Heart left ventricle (tissue), 13 donors: Measurements from ENCODE around the gene ADAM19.

Experiments used
- POLR2A ChIP-seq, 2 donors: fragments of 450-650 bp; IDR thresholded peaks; one replicate each; pipeline ENCODE4 v1.6.1; 2017; ENCODE audit warnings: antibody characterized with exemption in 2 of 2, mild to moderate bottlenecking in 2 of 2, moderate library complexity in 2 of 2
- TF ChIP-seq, protein P1 (sequence below), 12 donors: fragments of 200-600 bp; sonication (generic) in 4 of 12; IDR thresholded peaks; one replicate each; pipeline versions ENCODE4 v1.5.0 to v1.8.0; 2018 to 2022; ENCODE audit warnings: antibody characterized with exemption in 12 of 12, mild to moderate bottlenecking in 5 of 12
- donor health status: ischemic (EF 13 %, LVEDD 7.1; RV severe dilation, severe dysfunction).
- donor health status: DM: no; HTN: yes; CAD: no.
- donor health status: DM: no; HTN: no; CAD: no.
- donor health status: ischemic (EF 25% LVEDD 6.9; RV normal size, moderate dysfunction).
- donor health status: ischemic (EF 25% LVEDD 5.7; RV mildly dilated, moderate dysfunction).
- donor health status: ischemic (EF 35%, LVEDD 5.7; RV mildly dilated, moderate dysfunction).
- donor health status: nonischemic (EF 11% LVEDD 7.7; RV severe dilation, severe dysfunction).
- donor health status: DM: yes; HTN: yes; CAD: no.
- donor health status: PGD.
- donor health status: ischemic (EF 29% LVEDD 5.4; RV normal size, mild dysfunction).
- donor health status: nonischemic (EF 23%, LVEDD 6.1; RV moderate dilation, normal function).

- no peak for TF ChIP-seq POLR2A (IDR thresholded peaks at IDR 0.05)
- TF ChIP-seq, protein P1, sequence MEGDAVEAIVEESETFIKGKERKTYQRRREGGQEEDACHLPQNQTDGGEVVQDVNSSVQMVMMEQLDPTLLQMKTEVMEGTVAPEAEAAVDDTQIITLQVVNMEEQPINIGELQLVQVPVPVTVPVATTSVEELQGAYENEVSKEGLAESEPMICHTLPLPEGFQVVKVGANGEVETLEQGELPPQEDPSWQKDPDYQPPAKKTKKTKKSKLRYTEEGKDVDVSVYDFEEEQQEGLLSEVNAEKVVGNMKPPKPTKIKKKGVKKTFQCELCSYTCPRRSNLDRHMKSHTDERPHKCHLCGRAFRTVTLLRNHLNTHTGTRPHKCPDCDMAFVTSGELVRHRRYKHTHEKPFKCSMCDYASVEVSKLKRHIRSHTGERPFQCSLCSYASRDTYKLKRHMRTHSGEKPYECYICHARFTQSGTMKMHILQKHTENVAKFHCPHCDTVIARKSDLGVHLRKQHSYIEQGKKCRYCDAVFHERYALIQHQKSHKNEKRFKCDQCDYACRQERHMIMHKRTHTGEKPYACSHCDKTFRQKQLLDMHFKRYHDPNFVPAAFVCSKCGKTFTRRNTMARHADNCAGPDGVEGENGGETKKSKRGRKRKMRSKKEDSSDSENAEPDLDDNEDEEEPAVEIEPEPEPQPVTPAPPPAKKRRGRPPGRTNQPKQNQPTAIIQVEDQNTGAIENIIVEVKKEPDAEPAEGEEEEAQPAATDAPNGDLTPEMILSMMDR (IDR thresholded peaks at IDR 0.05) = no peak
These were observed 29.8 kb downstream of the ADAM19 start for GRCh38 chr5:157545610-157546310.
